K562 (cell line): ENCODE measurements around the gene HSPB1. TPM values are rescaled to one million over a fixed set of nuclear protein-coding genes. Genes with fewer than 3 reads are reported as not detected.
A peak's percentile ranks its signal among the peaks of the same experiment; 100 is the strongest.

Source experiments
- EHMT2 ChIP-seq: fragments of 450-650 bp; IDR thresholded peaks from 2 replicates; pipeline ENCODE4 v1.6.1; 2018; ENCODE audit warnings: antibody characterized with exemption
- ETS2 ChIP-seq: IDR thresholded peaks from 2 replicates; pipeline ENCODE4 v1.6.1; 2016; ENCODE audit warnings: borderline replicate concordance, missing genetic modification characterization, mild to moderate bottlenecking, moderate library complexity, missing compliant biosample characterization; ENCODE audit not compliant: poor library complexity, severe bottlenecking
- ETV5 ChIP-seq: sonication (generic); formaldehyde crosslinking; IDR thresholded peaks from 2 replicates; pipeline ENCODE4 v1.4.0; 2020; ENCODE audit warnings: low read depth, mild to moderate bottlenecking, missing genetic modification reagents
- FOXP1 ChIP-seq: sonication (generic); formaldehyde crosslinking; IDR thresholded peaks from 2 replicates; pipeline ENCODE4 v1.8.0; 2022; ENCODE audit warnings: mild to moderate bottlenecking, missing genetic modification reagents
- MCM7 ChIP-seq, 2 experiments: fragments of 450-650 bp; IDR thresholded peaks; 2 replicates each; pipeline ENCODE4 v1.6.1; 2016 to 2018
- MGA ChIP-seq: fragments of 450-650 bp; IDR thresholded peaks from 2 replicates; pipeline ENCODE4 v1.6.1; 2016; ENCODE audit warnings: mild to moderate bottlenecking, moderate library complexity
- NFXL1 ChIP-seq: fragments of 450-650 bp; formaldehyde crosslinking; IDR thresholded peaks from 2 replicates; pipeline ENCODE4 v1.4.0; 2021; ENCODE audit warnings: mild to moderate bottlenecking
- TAF15 ChIP-seq: fragments of 200-400 bp; formaldehyde crosslinking; IDR thresholded peaks from 2 replicates; pipeline ENCODE4 v1.6.1; 2017; ENCODE audit warnings: mild to moderate bottlenecking, low read depth, low read length, moderate library complexity
- TAF9B ChIP-seq: fragments of 450-650 bp; IDR thresholded peaks from 2 replicates; pipeline ENCODE4 v1.6.1; 2018; ENCODE audit warnings: mild to moderate bottlenecking; ENCODE audit not compliant: partially characterized antibody
- TBP ChIP-seq: optimal IDR thresholded peaks from 2 replicates; pipeline ENCODE3; 2011; ENCODE audit warnings: low read depth, low read length, improper control_type of control experiment
- TCFL5 ChIP-seq: fragments of 250-450 bp; sonication (Bioruptor Pico); conservative IDR thresholded peaks from 2 replicates; pipeline ENCODE4 v1.6.1; 2021; ENCODE audit warnings: mild to moderate bottlenecking, moderate library complexity, matching md5 sums
- ZBTB1 ChIP-seq: sonication (generic); formaldehyde crosslinking; IDR thresholded peaks from 2 replicates; pipeline ENCODE4 v1.8.1; 2023; ENCODE audit warnings: missing genetic modification reagents, low read depth, mild to moderate bottlenecking, borderline replicate concordance
- ZNF253 ChIP-seq: fragments of 250-450 bp; sonication (Bioruptor Pico); conservative IDR thresholded peaks from 2 replicates; pipeline ENCODE4 v1.6.1; 2021; ENCODE audit warnings: mild to moderate bottlenecking
- ZNF778 ChIP-seq: fragments of 450-650 bp; formaldehyde crosslinking; IDR thresholded peaks from 2 replicates; pipeline ENCODE4 v1.4.0; 2020; ENCODE audit warnings: mild to moderate bottlenecking, moderate library complexity
- polyA plus RNA-seq, 8 experiments: library from polyadenylated mRNA; depleted of rRNA in 4 of 8; stranded (reverse) in 5 of 8; unstranded in 3 of 8; fragments of >200 nt; fragmentation: Nextera tagmentation in 2 of 8; fragmentation: Illumina TruSeq in 1 of 8; extraction: Ambion mirVana in 2 of 8; extraction: Trizol in 1 of 8; gene quantifications; 2 replicates each; pipeline versions ENCODE4 v1.2.1 to v1.2.3, GENCODE V29; 2011 to 2014; ENCODE audit warnings: inconsistent platforms in 1 of 8, missing spikeins in 1 of 8
- total RNA-seq, 7 experiments: library from RNA; depleted of rRNA in 6 of 7; stranded (reverse); fragments of >200 nt in 6 of 7; fragmentation: Illumina TruSeq in 2 of 7; extraction: Trizol in 2 of 7; gene quantifications; 2 replicates each; pipeline versions ENCODE4 v1.2.1 to v1.2.3, GENCODE V29; 2011 to 2021; ENCODE audit warnings: low replicate concordance in 1 of 7

Gene HSPB1
- total and polyA plus RNA-seq, 9 of the 15 experiments (the other 6 are each of a cell fraction or from before 2014, with no cell fraction given), result 27.1 to 522 (median 138) TPM

- TF ChIP-seq MGA, result peak; percentile 53
- TF ChIP-seq ETS2 (tag), result no peak
- TF ChIP-seq TAF9B, result no peak
- no peak for TF ChIP-seq ZNF253
- TF ChIP-seq ETV5, result no peak; the same call in 1 of the 2 replicates
- TF ChIP-seq ZNF778 (CRISPR knock-in tag), result no peak
- no peak for TF ChIP-seq TAF15
- no peak for TF ChIP-seq MCM7 (IDR thresholded peaks at IDR 0.05)
- no peak for TF ChIP-seq TCFL5 (CRISPR knock-in tag)
- no peak for TF ChIP-seq FOXP1 (CRISPR knock-in tag)
- no peak for TF ChIP-seq EHMT2
- TF ChIP-seq ZBTB1 (CRISPR knock-in tag), result no peak
- no peak for TF ChIP-seq NFXL1 (CRISPR knock-in tag)
- peak; percentile 65 for TF ChIP-seq TBP
Observed at GRCh38 chr7:76317782-76318487, 15.5 kb downstream of the HSPB1 start (continued).
